Upper lobe of right lung (tissue), 1 donor: ENCODE measurements around the gene MRTO4. TPM values are rescaled to one million over a fixed set of nuclear protein-coding genes. Genes with fewer than 3 reads are reported as not detected.
"Not testable (repeated sequence)": the region's sequence is repeated elsewhere in the genome, so short reads cannot be mapped to it uniquely, and the experiment has no call there.

Experiments used
- ATAC-seq: fragments of 200-7000 bp; cut with Tn5 transposase; one replicate; pipeline ENCODE4 v1.9.1; 2020; ENCODE audit warnings: mild to moderate bottlenecking, moderate library complexity
- DNase-seq: peaks from one replicate; pipeline ENCODE4 v3.0.0-alpha.2; 2020
- H3K27ac ChIP-seq: fragments of 200-600 bp; one replicate; pipeline ENCODE4 v1.8.0; 2022
- H3K27me3 ChIP-seq: fragments of 200-600 bp; one replicate; pipeline ENCODE4 v1.8.0; 2022; ENCODE audit warnings: mild to moderate bottlenecking
- H3K36me3 ChIP-seq: fragments of 200-600 bp; one replicate; pipeline ENCODE4 v1.8.0; 2022
- H3K4me1 ChIP-seq: fragments of 200-600 bp; one replicate; pipeline ENCODE4 v1.8.0; 2022
- H3K4me3 ChIP-seq: fragments of 200-600 bp; one replicate; pipeline ENCODE4 v1.8.0; 2022; ENCODE audit warnings: mild to moderate bottlenecking
- H3K9me3 ChIP-seq: fragments of 200-600 bp; one replicate; pipeline ENCODE4 v1.8.0; 2022
- CTCF ChIP-seq: fragments of 200-600 bp; IDR thresholded peaks from one replicate; pipeline ENCODE4 v1.8.0; 2022; ENCODE audit warnings: antibody characterized with exemption
- intact Hi-C: fragments of 100-400 bp; cut with DNase I; formaldehyde crosslinking; loops from one replicate; pipeline ENCODE4 v1.11.0; 2022
- total RNA-seq: library from RNA; stranded (reverse); fragmentation: NEBNext Ultra II Directional; extraction: Animal tissue kit (Norgen Biotek cat#: 25700); gene quantifications from one replicate; pipeline ENCODE4 v1.2.1, GENCODE V29; 2021
- donor health status: DM: no; HTN: yes; CAD: no; lungs with severe emphysema.

Gene MRTO4
- total RNA-seq, 1 donor from 2014 or later = 27.3 TPM

- intact Hi-C loops = no loop called here
- Histone ChIP-seq H3K4me1 (peaks cover 6% of the 10 kb centered on the region), H3K9me3 (no peaks in the 10 kb centered on the region), H3K27me3 (no peaks in the 10 kb centered on the region), H3K4me3 (no peak overlapping the region), H3K36me3 (no peaks in the 10 kb centered on the region), H3K27ac (no peak overlapping the region)
- DNase-seq (no peak), ATAC-seq (no peak)
- no peak for TF ChIP-seq CTCF
These were observed 36.0 kb downstream of the MRTO4 start for GRCh38 chr1:19287436-19288185.

- H3K9me3 ChIP-seq, H3K27me3 ChIP-seq, H3K27ac ChIP-seq, H3K36me3 ChIP-seq, H3K4me1 ChIP-seq, intact Hi-C loops: not testable (repeated sequence)
- peak within 1 kb of the TSS; percentile 44 for H3K4me3 ChIP-seq
- ATAC-seq (peak; percentile 95), DNase-seq (peak; percentile 87)
These were observed 37.0 kb downstream of the MRTO4 start, which contains the start of gene AKR7A3 for GRCh38 chr1:19288324-19289241. TSS of gene AKR7A3 (minus strand) at chr1:19288770. CDS start at chr1:19288709, 61 bp downstream.

- Histone ChIP-seq H3K4me1 (peaks cover 6% of the 10 kb centered on the region), H3K4me3 (peak overlapping the region; percentile 44), H3K9me3 (peaks cover 6% of the 10 kb centered on the region), H3K27me3 (no peaks in the 10 kb centered on the region), H3K27ac (no peak overlapping the region), H3K36me3 (no peaks in the 10 kb centered on the region)
- DNase-seq (no peak), ATAC-seq (no peak)
- no peak for TF ChIP-seq CTCF
- intact Hi-C loops = no loop called here
These were observed 37.6 kb downstream of the MRTO4 start for GRCh38 chr1:19289244-19289643.

GRCh38 chr1:19294638-19295037 lies 43.0 kb downstream of the MRTO4 start:
- H3K4me1 ChIP-seq = no peaks in the 10 kb centered on the region
- H3K27me3 ChIP-seq = no peaks in the 10 kb centered on the region
- no peak for TF ChIP-seq CTCF
- no peak overlapping the region for H3K4me3 ChIP-seq
- peaks cover 9% of the 10 kb centered on the region for H3K9me3 ChIP-seq
- DNase-seq (no peak), ATAC-seq (no peak)
- H3K36me3 ChIP-seq = no peaks in the 10 kb centered on the region
- no peak overlapping the region for H3K27ac ChIP-seq
- intact Hi-C loops = no loop called here

- H3K4me1 ChIP-seq = no peaks in the 10 kb centered on the region
- no peaks in the 10 kb centered on the region for H3K9me3 ChIP-seq
- no peaks in the 10 kb centered on the region for H3K27me3 ChIP-seq
- no peak for DNase-seq
- H3K4me3 ChIP-seq = no peak overlapping the region
- intact Hi-C loops = no loop called here
- no peak overlapping the region for H3K27ac ChIP-seq
- H3K36me3 ChIP-seq = peaks cover 27% of the 10 kb centered on the region
- ATAC-seq = no peak
- TF ChIP-seq CTCF = no peak
These were observed 48.6 kb downstream of the MRTO4 start for GRCh38 chr1:19300211-19300610.

GRCh38 chr1:19304081-19304480 lies 52.5 kb downstream of the MRTO4 start:
- H3K27me3 ChIP-seq, H3K4me3 ChIP-seq, H3K9me3 ChIP-seq, DNase-seq, H3K27ac ChIP-seq, intact Hi-C loops, ATAC-seq, H3K4me1 ChIP-seq: not testable (repeated sequence)
- peaks cover 60% of the 10 kb centered on the region for H3K36me3 ChIP-seq
